Body of pancreas (tissue), 4 donors: Measurements from ENCODE around the gene HSPB3. TPM values are rescaled to one million over a fixed set of nuclear protein-coding genes. Genes with fewer than 3 reads are reported as not detected.
A peak's percentile ranks its signal among the peaks of the same experiment; 100 is the strongest.
"Not testable (repeated sequence)": the region's sequence is repeated elsewhere in the genome, so short reads cannot be mapped to it uniquely, and the experiment has no call there.

Experiments used
- ATAC-seq: fragments of 150-250 bp; one replicate; pipeline ENCODE4 v1.9.1; 2016
- DNase-seq, 4 donors: peaks; one replicate each; pipeline ENCODE4 v3.0.0-alpha.2; 2019
- H3K27ac ChIP-seq, 4 donors: fragments of 200-600 bp; sonication (generic); 1 replicate in 3 of 4; 2 replicates in 1 of 4; pipeline versions ENCODE4 v1.5.1 to v1.6.1; 2016 to 2019; ENCODE audit warnings: mild to moderate bottlenecking in 1 of 4, mixed read lengths in 1 of 4, moderate library complexity in 1 of 4
- H3K27me3 ChIP-seq, 2 donors: fragments of 200-600 bp; sonication (generic); one replicate each; pipeline ENCODE4 v1.6.0; 2016; ENCODE audit warnings: mild to moderate bottlenecking in 1 of 2
- H3K36me3 ChIP-seq, 2 donors: fragments of 200-600 bp; sonication (generic); replicated peaks in 1 of 2; 2 replicates each; pipeline ENCODE4 v1.5.1; 2016; ENCODE audit warnings: low read depth in 2 of 2; ENCODE audit not compliant: insufficient read depth in 1 of 2
- H3K4me1 ChIP-seq: fragments of 200-600 bp; sonication (generic); one replicate; pipeline ENCODE4 v1.6.0; 2016
- H3K4me3 ChIP-seq, 2 donors: fragments of 200-600 bp; sonication (generic); 1 replicate in 1 of 2; 2 replicates in 1 of 2; pipeline ENCODE4 v1.5.1; 2016 to 2019
- H3K9me3 ChIP-seq, 3 donors: fragments of 200-600 bp; sonication (generic); 1 replicate in 2 of 3; 2 replicates in 1 of 3; pipeline ENCODE4 v1.5.1; 2016
- CTCF ChIP-seq, 7 experiments: fragments of 450-650 bp in 4 of 7; fragments of 200-600 bp in 3 of 7; sonication (generic) in 3 of 7; IDR thresholded peaks; one replicate each; pipeline ENCODE4 v1.5.1; 2016 to 2019; ENCODE audit warnings: antibody characterized with exemption in 7 of 7
- POLR2A ChIP-seq, 3 donors: fragments of 450-650 bp; IDR thresholded peaks; one replicate each; pipeline ENCODE4 v1.6.1; 2016; ENCODE audit warnings: antibody characterized with exemption in 3 of 3, mild to moderate bottlenecking in 2 of 3
- WGBS, 2 donors: methylation state at CpG; one replicate each; pipeline ENCODE4 v1.1.5; 2017; 5-methylcytosine and 5-hydroxymethylcytosine counted together
- intact Hi-C: fragments of 100-400 bp; cut with DNase I; formaldehyde crosslinking; loops from one replicate; pipeline ENCODE4 v1.15.1; 2023
- total RNA-seq, 2 donors: library from RNA; depleted of rRNA; stranded (reverse); fragments of >200 nt; gene quantifications; one replicate each; pipeline ENCODE4 v1.1.0, GENCODE V29; 2016

HSPB3 gene
- total RNA-seq, 2 donors from 2014 or later: not detected

GRCh38 chr5:54415896-54416601, 39.5 kb upstream of the HSPB3 start:
- Histone ChIP-seq H3K4me1 (no peaks in the 10 kb centered on the region), H3K27me3 (no peaks in the 10 kb centered on the region), H3K4me3 (no peak overlapping the region), H3K9me3 (no peaks in the 10 kb centered on the region), H3K27ac (no peak overlapping the region), H3K36me3 (no peaks in the 10 kb centered on the region)
- intact Hi-C loops: no loop called here
- TF ChIP-seq CTCF (IDR thresholded peaks at IDR 0.05): no peak
- no peak for TF ChIP-seq POLR2A (IDR thresholded peaks at IDR 0.05)
- ATAC-seq (no peak), DNase-seq (no peak)

GRCh38 chr5:54419573-54420423, 35.7 kb upstream of the HSPB3 start:
- DNase-seq (peak; percentile 21 to 55 (median 26)), ATAC-seq (peak; percentile 70)
- TF ChIP-seq CTCF (IDR thresholded peaks at IDR 0.05): peak; percentile 45 to 84 (median 73)
- intact Hi-C loops: loop anchor here (10.0 kb wide), 1 partner anchor 175 kb away; no protein-coding TSS in a partner anchor
- H3K9me3 ChIP-seq, H3K36me3 ChIP-seq, H3K27me3 ChIP-seq, H3K4me1 ChIP-seq, H3K27ac ChIP-seq, H3K4me3 ChIP-seq: not testable (repeated sequence)
- 21 to 22% methylated on average over 10 of the region's 10 CpGs for WGBS, 2 donors

- DNase-seq, H3K4me1 ChIP-seq, H3K4me3 ChIP-seq, H3K27ac ChIP-seq, ATAC-seq, H3K27me3 ChIP-seq, H3K9me3 ChIP-seq, H3K36me3 ChIP-seq: not testable (repeated sequence)
- intact Hi-C loops: loop anchor here (10.0 kb wide), 1 partner anchor 176 kb away; no protein-coding TSS in a partner anchor
- WGBS, 2 donors: 85% methylated on average over 8 to 16 of the region's 30 CpGs
These were observed 35.0 kb upstream of the HSPB3 start for GRCh38 chr5:54420511-54420910.

GRCh38 chr5:54421976-54422375, 33.5 kb upstream of the HSPB3 start:
- Histone ChIP-seq H3K36me3 (no peaks in the 10 kb centered on the region), H3K4me1 (no peaks in the 10 kb centered on the region), H3K27me3 (no peaks in the 10 kb centered on the region), H3K9me3 (no peaks in the 10 kb centered on the region), H3K27ac (no peak overlapping the region), H3K4me3 (no peak overlapping the region)
- 44 to 57% methylated on average over 3 of the region's 3 CpGs for WGBS, 2 donors
- intact Hi-C loops: loop anchor here (10.0 kb wide), 1 partner anchor 177 kb away; no protein-coding TSS in a partner anchor
- DNase-seq (no peak), ATAC-seq (no peak)
- TF ChIP-seq CTCF (IDR thresholded peaks at IDR 0.05) (no peak), POLR2A (IDR thresholded peaks at IDR 0.05) (no peak)

- no peak overlapping the region for H3K27ac ChIP-seq
- no peaks in the 10 kb centered on the region for H3K36me3 ChIP-seq
- H3K4me3 ChIP-seq: no peak overlapping the region
- no peak for TF ChIP-seq CTCF (IDR thresholded peaks at IDR 0.05)
- no peak for TF ChIP-seq POLR2A (IDR thresholded peaks at IDR 0.05)
- no peaks in the 10 kb centered on the region for H3K27me3 ChIP-seq
- WGBS, 2 donors: 85 to 89% methylated on average over 2 of the region's 2 CpGs
- no peaks in the 10 kb centered on the region for H3K9me3 ChIP-seq
- ATAC-seq: no peak
- intact Hi-C loops: loop anchor here (10.0 kb wide), 1 partner anchor 180 kb away; no protein-coding TSS in a partner anchor
- H3K4me1 ChIP-seq: no peaks in the 10 kb centered on the region
- no peak for DNase-seq
These were observed 30.2 kb upstream of the HSPB3 start for GRCh38 chr5:54425258-54425657.
